Neural cell (in vitro differentiated cells): ENCODE data around the gene DMGDH. TPM values are rescaled to one million over a fixed set of nuclear protein-coding genes. Genes with fewer than 3 reads are reported as not detected.

Source experiments
- H2AFZ ChIP-seq: fragments of 200-600, 300-800 bp; sonication (generic), shearing (Covaris generic); 2 replicates; pipeline ENCODE4 v1.6.0; 2014; ENCODE audit warnings: low read depth, mild to moderate bottlenecking, antibody characterized with exemption, low read length, moderate library complexity
- H3F3A ChIP-seq: fragments of 200-600 bp; shearing (Covaris generic); 2 replicates; pipeline ENCODE4 v1.6.1; 2016; ENCODE audit warnings: mild to moderate bottlenecking, moderate library complexity, mixed read lengths, antibody characterized with exemption, low read length; ENCODE audit not compliant: insufficient read depth, poor library complexity, severe bottlenecking
- H3K27ac ChIP-seq: fragments of 200-600, 300-800 bp; sonication (generic), shearing (Covaris generic); 2 replicates; pipeline ENCODE4 v1.5.1; 2014; ENCODE audit warnings: mild to moderate bottlenecking, low read length, moderate library complexity
- H3K27me3 ChIP-seq: fragments of 300-800, 200-600 bp; sonication (generic), shearing (Covaris generic); 2 replicates; pipeline ENCODE4 v1.6.0; 2014; ENCODE audit warnings: mild to moderate bottlenecking, low read depth, low read length, moderate library complexity; ENCODE audit not compliant: insufficient read depth
- H3K36me3 ChIP-seq: fragments of 300-800, 200-600 bp; sonication (generic), shearing (Covaris generic); 2 replicates; pipeline ENCODE4 v1.5.1; 2014; ENCODE audit warnings: mild to moderate bottlenecking, antibody characterized with exemption, low read length, moderate library complexity; ENCODE audit not compliant: insufficient read depth
- H3K4me2 ChIP-seq: fragments of 300-800, 200-600 bp; sonication (generic), shearing (Covaris generic); 2 replicates; pipeline ENCODE4 v1.6.0; 2014; ENCODE audit warnings: mild to moderate bottlenecking, low read length
- H3K4me3 ChIP-seq: fragments of 300-800, 200-600 bp; sonication (generic), shearing (Covaris generic); 2 replicates; pipeline ENCODE4 v1.5.1; 2014; ENCODE audit warnings: mild to moderate bottlenecking, low read length, moderate library complexity
- H3K79me2 ChIP-seq: fragments of 200-600 bp; shearing (Covaris generic); replicated peaks from 2 replicates; pipeline ENCODE4 v1.6.0; 2014; ENCODE audit warnings: mild to moderate bottlenecking, low read length, moderate library complexity; ENCODE audit not compliant: insufficient read depth
- H3K9ac ChIP-seq: fragments of 300-800, 200-600 bp; sonication (generic), shearing (Covaris generic); 2 replicates; pipeline ENCODE4 v1.6.1; 2016; ENCODE audit warnings: mild to moderate bottlenecking, low read length, mixed read lengths
- H3K9me2 ChIP-seq: fragments of 200-600 bp; shearing (Covaris generic); 2 replicates; pipeline ENCODE4 v1.6.1; 2016; ENCODE audit warnings: mild to moderate bottlenecking, low read length, mixed read lengths; ENCODE audit not compliant: insufficient read depth
- H3K9me3 ChIP-seq: fragments of 200-600, 300-800 bp; sonication (generic), shearing (Covaris generic); 2 replicates; pipeline ENCODE4 v1.6.1; 2016; ENCODE audit warnings: mild to moderate bottlenecking, mixed run types, low read length, moderate library complexity, mixed read lengths
- H4K20me1 ChIP-seq: fragments of 200-600 bp; shearing (Covaris generic); 2 replicates; pipeline ENCODE4 v1.6.1; 2016; ENCODE audit warnings: mild to moderate bottlenecking, mixed run types; ENCODE audit not compliant: insufficient read depth
- EP300 ChIP-seq: fragments of 450-650 bp; conservative IDR thresholded peaks from 2 replicates; pipeline ENCODE4 v1.6.1; 2014; ENCODE audit warnings: antibody characterized with exemption, mild to moderate bottlenecking, moderate library complexity; ENCODE audit not compliant: poor library complexity, severe bottlenecking
- EZH2 ChIP-seq: fragments of 200-600, 300-800 bp; shearing (Covaris generic), sonication (generic); IDR thresholded peaks from 2 replicates; pipeline ENCODE4 v1.6.1; 2014; ENCODE audit warnings: antibody characterized with exemption, low read length, borderline replicate concordance, mild to moderate bottlenecking; ENCODE audit not compliant: insufficient read depth, poor library complexity, severe bottlenecking
- MXI1 ChIP-seq: fragments of 450-650 bp; conservative IDR thresholded peaks from 2 replicates; pipeline ENCODE4 v1.6.1; 2014; ENCODE audit warnings: antibody characterized with exemption, mild to moderate bottlenecking; ENCODE audit not compliant: poor library complexity, severe bottlenecking
- POLR2AphosphoS5 ChIP-seq: IDR thresholded peaks from 2 replicates; pipeline ENCODE4 v1.6.1; 2012
- RAD21 ChIP-seq: fragments of 450-650 bp; conservative IDR thresholded peaks from 2 replicates; pipeline ENCODE4 v1.6.1; 2014; ENCODE audit warnings: antibody characterized with exemption, mild to moderate bottlenecking, moderate library complexity
- REST ChIP-seq: IDR thresholded peaks from 2 replicates; pipeline ENCODE4 v1.6.1; 2012; ENCODE audit warnings: borderline replicate concordance
- SMC3 ChIP-seq: fragments of 450-650 bp; conservative IDR thresholded peaks from 2 replicates; pipeline ENCODE4 v1.6.1; 2014; ENCODE audit warnings: antibody characterized with exemption, mild to moderate bottlenecking, moderate library complexity; ENCODE audit not compliant: poor library complexity
- TAF1 ChIP-seq: IDR thresholded peaks from 2 replicates; pipeline ENCODE4 v1.6.1; 2012; ENCODE audit warnings: low read depth
- polyA plus RNA-seq: library from polyadenylated mRNA; depleted of rRNA; stranded (reverse); fragments of >200 nt; gene quantifications from 2 replicates; pipeline ENCODE4 v1.2.3, GENCODE V29; 2014
- TF ChIP-seq, protein P1 (sequence below): fragments of 450-650 bp; IDR thresholded peaks from 2 replicates; pipeline ENCODE4 v1.5.1; 2014; ENCODE audit warnings: antibody characterized with exemption, mild to moderate bottlenecking, moderate library complexity; ENCODE audit not compliant: poor library complexity, severe bottlenecking

DMGDH gene
- polyA plus RNA-seq, 1 donor from 2014 or later: 0.93 TPM

- no peak overlapping the region for H3K9ac ChIP-seq
- H3F3A ChIP-seq: no peaks in the 10 kb centered on the region
- no peaks in the 10 kb centered on the region for H3K79me2 ChIP-seq
- H3K36me3 ChIP-seq: no peaks in the 10 kb centered on the region
- no peaks in the 10 kb centered on the region for H3K9me2 ChIP-seq
- no peak overlapping the region for H3K4me3 ChIP-seq
- no peaks in the 10 kb centered on the region for H3K9me3 ChIP-seq
- no peak overlapping the region for H2AFZ ChIP-seq
- no peaks in the 10 kb centered on the region for H4K20me1 ChIP-seq
- no peaks in the 10 kb centered on the region for H3K27me3 ChIP-seq
- no peak overlapping the region for H3K4me2 ChIP-seq
- no peak overlapping the region for H3K27ac ChIP-seq
- TF ChIP-seq TAF1 (no peak), POLR2AphosphoS5 (no peak), MXI1 (no peak), EP300 (no peak), REST (no peak), SMC3 (no peak), RAD21 (no peak), EZH2 (no peak)
- TF ChIP-seq, protein P1, sequence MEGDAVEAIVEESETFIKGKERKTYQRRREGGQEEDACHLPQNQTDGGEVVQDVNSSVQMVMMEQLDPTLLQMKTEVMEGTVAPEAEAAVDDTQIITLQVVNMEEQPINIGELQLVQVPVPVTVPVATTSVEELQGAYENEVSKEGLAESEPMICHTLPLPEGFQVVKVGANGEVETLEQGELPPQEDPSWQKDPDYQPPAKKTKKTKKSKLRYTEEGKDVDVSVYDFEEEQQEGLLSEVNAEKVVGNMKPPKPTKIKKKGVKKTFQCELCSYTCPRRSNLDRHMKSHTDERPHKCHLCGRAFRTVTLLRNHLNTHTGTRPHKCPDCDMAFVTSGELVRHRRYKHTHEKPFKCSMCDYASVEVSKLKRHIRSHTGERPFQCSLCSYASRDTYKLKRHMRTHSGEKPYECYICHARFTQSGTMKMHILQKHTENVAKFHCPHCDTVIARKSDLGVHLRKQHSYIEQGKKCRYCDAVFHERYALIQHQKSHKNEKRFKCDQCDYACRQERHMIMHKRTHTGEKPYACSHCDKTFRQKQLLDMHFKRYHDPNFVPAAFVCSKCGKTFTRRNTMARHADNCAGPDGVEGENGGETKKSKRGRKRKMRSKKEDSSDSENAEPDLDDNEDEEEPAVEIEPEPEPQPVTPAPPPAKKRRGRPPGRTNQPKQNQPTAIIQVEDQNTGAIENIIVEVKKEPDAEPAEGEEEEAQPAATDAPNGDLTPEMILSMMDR: no peak
Measured at GRCh38 chr5:79023947-79024346, 45.5 kb downstream of the DMGDH start.

- no peak overlapping the region for H3K4me2 ChIP-seq
- no peaks in the 10 kb centered on the region for H3K79me2 ChIP-seq
- no peaks in the 10 kb centered on the region for H3K9me3 ChIP-seq
- no peak overlapping the region for H2AFZ ChIP-seq
- TF ChIP-seq TAF1: no peak
- TF ChIP-seq RAD21: no peak
- no peak for TF ChIP-seq MXI1
- no peak for TF ChIP-seq EZH2
- TF ChIP-seq, protein P1: no peak
- no peak for TF ChIP-seq POLR2AphosphoS5
- no peak for TF ChIP-seq SMC3
- TF ChIP-seq REST: no peak
- no peak for TF ChIP-seq EP300
- no peak overlapping the region for H3K27ac ChIP-seq
- no peaks in the 10 kb centered on the region for H4K20me1 ChIP-seq
- no peaks in the 10 kb centered on the region for H3K36me3 ChIP-seq
- no peak overlapping the region for H3K9ac ChIP-seq
- H3K27me3 ChIP-seq: no peaks in the 10 kb centered on the region
- H3K9me2 ChIP-seq: no peaks in the 10 kb centered on the region
- H3F3A ChIP-seq: no peaks in the 10 kb centered on the region
- H3K4me3 ChIP-seq: no peak overlapping the region
Measured at GRCh38 chr5:79023348-79023747, 46.1 kb downstream of the DMGDH start.
